Stimulated activated CD8-positive, alpha-beta memory T cell treated with anti-CD3 and anti-CD28 coated beads, Interleukin-4, amount 100 ng/mL, for 48 hours (primary cell): ENCODE results near the gene VPS13A.
"Not testable (repeated sequence)": the region's sequence is repeated elsewhere in the genome, so short reads cannot be mapped to it uniquely, and the experiment has no call there.

Experiments
- DNase-seq: peaks from one replicate; pipeline ENCODE4 v3.0.0-alpha.2; 2020

VPS13A gene

DNA sequence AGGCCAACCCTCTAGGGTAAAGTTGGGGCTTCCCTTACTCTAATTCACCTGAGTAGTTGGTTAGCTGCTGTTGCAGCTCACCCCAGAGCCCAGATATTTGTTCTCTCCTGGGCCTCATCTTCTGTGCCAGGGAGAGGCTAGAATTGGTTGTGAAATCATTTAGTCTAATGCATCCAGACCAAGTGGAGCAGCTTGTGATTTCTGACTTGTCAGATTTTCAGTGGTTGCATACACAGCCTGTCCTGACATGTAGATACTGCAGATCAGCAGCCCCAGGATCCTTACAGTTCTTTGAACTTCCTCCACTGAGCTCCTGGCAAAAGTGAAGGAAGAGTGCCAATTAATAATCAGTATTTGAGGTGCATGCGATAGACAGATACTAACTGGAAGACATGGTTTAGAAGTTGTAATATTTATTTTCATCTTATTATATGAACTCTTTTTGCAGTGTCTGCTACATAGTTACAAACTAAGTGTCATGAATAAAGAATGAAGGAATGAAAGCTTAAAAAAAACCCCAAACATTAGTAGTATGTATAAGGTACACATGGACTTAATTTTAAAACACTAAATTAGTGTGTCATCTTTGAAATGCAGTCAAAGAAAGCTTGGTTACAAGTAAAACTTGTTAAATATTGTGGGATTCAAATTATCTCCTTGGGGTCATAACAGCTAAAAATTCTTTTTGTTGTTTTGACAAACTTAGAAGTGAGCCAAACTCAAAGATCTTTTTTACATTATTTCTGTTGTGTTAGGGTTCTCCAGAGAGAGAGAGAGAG lies 128.5 kb downstream of the VPS13A start:
- DNase-seq: no peak

DNA sequence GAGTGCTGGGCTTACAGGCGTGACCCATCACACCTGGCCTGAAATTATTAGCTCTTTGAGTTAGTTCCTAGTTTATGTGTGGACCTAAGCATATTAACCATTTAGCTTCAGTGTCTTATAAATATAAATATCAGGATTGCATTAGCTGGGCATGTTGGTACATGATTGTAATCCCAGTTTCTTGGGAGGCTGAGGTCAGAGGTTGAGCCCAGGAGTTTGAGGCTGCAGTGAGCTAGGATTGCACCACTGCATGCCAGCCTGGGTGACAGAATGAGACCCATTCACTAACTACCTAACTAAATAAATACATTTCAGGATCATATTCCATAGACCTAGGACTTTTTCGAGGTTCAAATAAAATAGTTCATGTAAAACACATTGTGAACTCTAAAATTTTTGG lies 129.8 kb downstream of the VPS13A start:
- DNase-seq: no peak

DNA sequence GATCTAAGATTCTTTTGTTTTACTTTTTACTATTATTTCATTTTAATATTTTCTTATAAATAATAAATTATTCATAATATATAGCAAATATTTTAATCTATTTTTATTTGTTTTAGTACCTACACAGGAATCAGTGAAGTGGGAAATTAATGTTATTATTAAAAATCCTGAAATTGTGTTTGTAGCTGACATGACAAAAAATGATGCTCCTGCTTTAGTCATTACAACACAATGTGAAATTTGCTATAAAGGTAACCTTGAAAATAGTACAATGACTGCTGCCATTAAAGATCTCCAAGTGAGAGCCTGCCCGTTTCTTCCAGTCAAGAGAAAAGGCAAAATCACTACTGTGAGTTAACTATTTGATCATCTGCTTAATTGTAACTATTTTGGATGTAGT lies 138.7 kb downstream of the VPS13A start:
- DNase-seq: no peak

DNA sequence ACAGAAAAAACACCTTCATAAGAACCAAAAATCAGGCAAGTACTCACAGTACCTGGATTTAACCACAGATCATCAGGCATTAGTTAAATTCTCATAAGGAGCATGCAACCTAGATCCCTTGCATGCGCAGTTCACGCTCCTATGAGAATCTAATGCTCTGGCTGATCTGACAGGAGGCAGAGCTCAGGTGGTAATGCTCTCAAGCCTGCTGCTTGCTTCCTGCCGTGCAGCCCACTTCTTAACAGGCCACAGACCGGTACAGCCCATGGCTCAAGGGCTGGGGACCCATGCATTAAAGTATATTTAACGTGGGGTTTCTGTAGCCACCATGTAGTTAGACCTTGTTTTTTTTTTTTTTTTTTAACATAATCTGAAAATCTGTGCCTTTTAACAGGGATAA lies 147.7 kb downstream of the VPS13A start:
- DNase-seq: no peak

- DNase-seq: no peak
Observed at GRCh38 chr9:77328102-77328501, 150.8 kb downstream of the VPS13A start.

DNA sequence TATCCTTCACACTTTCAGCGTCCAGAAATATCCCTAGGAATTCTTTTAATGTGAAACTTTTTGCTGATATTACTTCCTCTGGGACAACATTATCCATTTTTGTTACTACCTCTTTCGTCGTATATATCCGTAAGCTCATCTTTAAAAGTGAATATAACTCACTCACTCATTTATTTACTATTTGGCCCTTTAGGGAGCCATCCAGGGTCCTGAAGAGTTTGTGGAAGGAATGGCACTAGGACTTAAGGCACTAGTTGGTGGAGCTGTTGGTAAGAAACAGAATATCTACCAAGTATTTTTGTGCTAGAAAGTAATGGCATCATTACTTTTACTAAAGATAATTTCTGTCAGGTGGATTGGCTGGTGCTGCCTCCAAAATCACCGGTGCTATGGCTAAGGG lies 192.7 kb downstream of the VPS13A start:
- no peak for DNase-seq

GRCh38 chr9:77374266-77374665 lies 196.9 kb downstream of the VPS13A start:
- DNase-seq: no peak

DNA sequence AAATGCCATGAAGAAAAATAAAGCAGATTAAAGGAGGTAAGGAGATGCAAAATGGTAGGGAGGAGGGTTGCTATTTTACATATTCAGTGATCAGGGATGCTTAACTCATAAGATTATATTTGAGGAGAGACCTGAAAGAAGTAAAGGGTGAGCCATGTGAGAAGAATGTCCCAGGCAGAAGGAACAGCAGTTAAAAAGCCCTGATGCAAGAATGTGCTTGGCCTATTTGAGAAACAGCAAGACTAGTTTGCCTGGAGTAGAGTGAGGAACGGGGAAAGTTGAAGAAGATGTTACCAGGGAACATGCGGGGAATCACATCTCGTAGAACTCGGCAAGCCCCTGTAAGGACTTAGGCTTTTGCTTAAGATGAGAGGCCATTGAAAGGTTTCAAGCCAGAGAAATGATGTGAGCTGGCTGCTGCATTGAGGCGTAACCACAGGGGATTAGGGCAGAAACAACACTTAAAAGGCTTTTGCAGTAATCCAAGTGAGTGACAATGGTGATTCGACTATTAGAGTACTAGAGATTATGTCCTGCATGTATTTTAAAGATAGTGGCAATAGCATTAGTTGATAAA lies 198.7 kb downstream of the VPS13A start:
- DNase-seq: no peak

- no peak for DNase-seq
Observed at GRCh38 chr9:77384406-77384805, 207.1 kb downstream of the VPS13A start.

DNA sequence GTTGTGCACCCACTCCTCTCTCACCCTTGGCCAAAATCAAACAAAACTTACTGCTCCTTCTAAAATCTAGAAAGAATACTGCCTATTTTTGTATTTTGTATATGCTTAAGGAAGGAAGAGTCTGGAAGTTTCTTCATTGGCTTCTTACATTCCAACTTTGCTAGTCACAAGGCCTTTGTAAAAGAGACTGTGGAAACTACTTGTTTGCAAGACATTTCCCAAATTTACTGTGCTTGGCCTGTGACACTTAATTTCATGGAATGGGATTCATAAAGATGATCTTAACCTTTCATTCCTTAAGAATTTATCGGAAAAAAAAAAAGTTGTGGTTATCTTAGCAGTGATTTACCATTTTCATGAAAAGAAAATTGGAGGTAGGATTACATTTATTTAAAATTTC lies 208.9 kb downstream of the VPS13A start:
- no peak for DNase-seq

- DNase-seq: no peak
Observed at GRCh38 chr9:77391834-77392233, 214.5 kb downstream of the VPS13A start.

GRCh38 chr9:77392328-77392727 lies 215.0 kb downstream of the VPS13A start:
- DNase-seq: no peak

DNA sequence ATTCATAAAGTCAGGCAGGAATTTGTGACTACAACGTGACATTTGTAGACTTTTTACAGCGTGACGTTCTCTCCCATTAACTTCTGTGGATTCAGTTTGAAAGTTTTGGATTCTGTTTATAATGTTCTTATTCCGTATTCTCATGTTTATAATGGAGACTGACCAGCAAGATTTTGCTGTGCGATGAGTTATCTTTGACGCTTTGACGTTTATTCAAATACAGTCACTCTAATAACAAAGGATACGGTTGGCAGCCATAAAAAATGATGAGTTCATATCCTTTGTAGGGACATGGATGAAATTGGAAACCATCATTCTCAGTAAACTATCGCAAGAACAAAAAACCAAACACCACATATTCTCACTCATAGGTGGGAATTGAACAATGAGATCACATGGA lies 221.2 kb downstream of the VPS13A start:
- DNase-seq: not testable (repeated sequence)

DNA sequence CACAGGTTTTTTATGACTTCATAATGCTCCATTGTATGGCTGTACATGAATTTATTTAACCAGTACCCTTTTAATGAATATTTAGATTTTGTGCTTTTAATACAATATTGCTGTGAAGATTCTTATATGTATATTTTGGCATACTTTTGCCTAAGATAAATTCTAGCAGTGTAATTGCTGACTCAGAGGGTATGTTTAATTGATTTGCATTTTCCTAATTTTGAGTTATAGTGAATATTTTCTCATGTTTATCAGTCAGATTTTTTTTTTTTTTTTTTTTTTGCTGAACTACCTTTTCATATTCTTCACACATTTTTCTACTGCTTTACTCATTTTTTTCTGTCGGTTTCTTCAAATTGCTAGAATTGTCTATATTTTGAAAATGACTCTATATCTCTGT lies 222.6 kb downstream of the VPS13A start:
- DNase-seq: no peak

DNA sequence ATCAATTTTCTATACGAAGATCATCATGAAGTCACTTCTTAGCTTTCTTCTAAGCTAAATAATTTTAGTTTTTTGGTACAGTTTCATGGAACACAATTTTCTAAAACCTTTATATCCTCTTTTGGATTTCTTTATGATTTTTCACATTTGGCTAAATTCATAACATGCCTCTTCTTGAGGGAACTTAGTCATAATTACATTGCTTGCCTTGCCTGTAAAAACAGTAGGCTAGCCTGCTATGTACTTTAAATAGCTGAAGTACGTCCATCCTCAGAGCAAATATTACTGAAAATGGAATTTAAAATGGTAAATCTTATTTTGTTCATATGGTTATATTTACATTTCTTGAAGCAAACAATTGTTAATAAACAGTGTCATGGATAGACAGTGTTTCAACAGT lies 225.0 kb downstream of the VPS13A start:
- DNase-seq: no peak

GRCh38 chr9:77403239-77403638 lies 225.9 kb downstream of the VPS13A start:
- DNase-seq: no peak

DNA sequence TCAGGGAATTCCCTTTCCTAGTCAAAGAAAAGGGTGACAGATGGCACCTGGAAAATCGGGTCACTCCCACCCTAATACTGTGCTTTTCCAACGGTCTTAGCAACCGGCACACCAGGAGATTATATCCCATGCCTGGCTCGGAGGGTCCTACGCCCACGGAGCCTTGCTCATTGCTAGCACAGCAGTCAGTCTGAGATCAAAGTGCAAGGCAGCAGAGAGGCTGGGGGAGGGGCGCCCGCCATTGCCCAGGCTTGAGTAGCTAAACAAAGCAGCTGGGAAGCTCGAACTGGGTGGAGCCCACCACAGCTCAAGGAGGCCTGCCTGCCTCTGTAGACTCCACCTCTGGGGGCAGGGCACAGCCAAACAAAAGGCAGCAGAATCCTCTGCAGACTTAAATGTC lies 231.2 kb downstream of the VPS13A start:
- DNase-seq: not testable (repeated sequence)

GRCh38 chr9:77417566-77417965 lies 240.2 kb downstream of the VPS13A start:
- no peak for DNase-seq

DNA sequence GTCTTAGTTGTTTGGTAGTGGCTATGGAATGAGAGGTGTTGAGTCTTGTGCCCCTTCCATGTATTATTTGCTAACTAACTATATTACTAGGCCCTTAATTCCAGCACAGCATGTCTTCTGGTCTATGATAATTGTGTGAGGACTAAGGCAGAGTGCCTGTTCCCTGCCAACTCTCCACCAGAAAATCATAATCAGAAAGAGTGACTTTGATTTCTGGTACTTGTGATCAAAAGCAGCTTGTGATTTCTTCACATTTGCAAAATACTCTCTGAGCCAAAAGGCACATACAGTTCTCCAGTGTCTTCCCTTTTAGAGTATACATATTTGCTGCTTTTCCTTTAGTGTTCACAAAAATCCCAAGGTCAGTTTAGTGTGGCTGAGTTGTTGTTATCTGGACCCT lies 240.9 kb downstream of the VPS13A start:
- DNase-seq: no peak

DNA sequence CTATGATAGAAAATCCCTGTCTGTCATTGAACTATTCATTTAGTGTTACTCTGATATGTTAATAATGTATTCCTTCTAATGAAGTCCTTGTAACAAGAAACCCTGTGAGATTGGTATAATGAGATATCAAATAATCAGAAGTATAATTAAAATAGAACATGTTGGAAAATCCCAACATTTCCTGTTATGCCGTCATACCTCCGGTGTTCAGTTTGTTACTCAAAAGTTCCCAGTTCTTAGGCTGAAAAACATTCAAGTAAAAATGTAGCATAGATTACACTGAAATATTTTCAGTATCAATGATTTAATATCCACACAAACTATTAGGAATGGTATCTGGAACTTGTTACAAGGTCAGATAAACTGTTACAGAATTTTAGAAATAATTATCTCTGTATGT lies 243.3 kb downstream of the VPS13A start:
- DNase-seq: no peak

GRCh38 chr9:77421506-77422265 lies 244.4 kb downstream of the VPS13A start:
- no peak for DNase-seq

- DNase-seq: no peak
Observed at GRCh38 chr9:77422969-77423368, 245.6 kb downstream of the VPS13A start.

DNA sequence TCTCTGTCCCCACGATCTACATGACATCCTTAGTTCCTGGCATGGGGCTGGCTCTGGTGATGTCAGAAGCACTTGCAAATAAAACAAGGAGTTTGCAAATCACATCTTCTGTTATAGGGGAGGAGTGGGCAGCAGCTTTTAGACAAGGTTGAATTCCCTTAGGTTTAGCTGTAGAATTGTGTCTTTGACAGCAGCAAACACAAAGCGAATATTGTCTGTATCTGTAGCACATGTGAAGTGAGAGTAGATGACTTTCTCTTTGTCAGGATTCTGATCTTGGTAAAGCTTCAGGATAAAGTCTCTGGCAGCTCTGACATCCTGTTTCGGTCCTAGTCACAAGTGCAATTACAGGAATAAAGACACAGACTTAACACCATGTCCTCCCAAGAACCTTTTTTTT lies 246.5 kb downstream of the VPS13A start:
- no peak for DNase-seq

GRCh38 chr9:77424993-77425392 lies 247.7 kb downstream of the VPS13A start:
- no peak for DNase-seq
